Endothelial cell (in vitro differentiated cells): ENCODE results near the gene SORBS1. TPM values are rescaled to one million over a fixed set of nuclear protein-coding genes. Genes with fewer than 3 reads are reported as not detected.

Source experiments
- DNase-seq: peaks from one replicate; pipeline ENCODE4 v3.0.0; 2021; ENCODE audit warnings: low spot score
- H3K27ac Mint-ChIP-seq: one replicate; pipeline ENCODE4 v1.8.0; 2021; ENCODE audit warnings: mixed read lengths, inconsistent platforms; ENCODE audit not compliant: unreplicated experiment
- H3K27me3 Mint-ChIP-seq: one replicate; pipeline ENCODE4 v1.8.0; 2021; ENCODE audit warnings: mild to moderate bottlenecking, moderate library complexity, mixed read lengths, inconsistent platforms; ENCODE audit not compliant: unreplicated experiment
- H3K36me3 Mint-ChIP-seq: one replicate; pipeline ENCODE4 v1.8.0; 2021; ENCODE audit warnings: mild to moderate bottlenecking, low read depth, mixed read lengths, inconsistent platforms; ENCODE audit not compliant: unreplicated experiment
- H3K4me1 Mint-ChIP-seq: one replicate; pipeline ENCODE4 v1.8.0; 2021; ENCODE audit warnings: mild to moderate bottlenecking, mixed read lengths, inconsistent platforms; ENCODE audit not compliant: unreplicated experiment
- H3K4me3 Mint-ChIP-seq: one replicate; pipeline ENCODE4 v1.8.0; 2021; ENCODE audit warnings: mild to moderate bottlenecking, mixed read lengths, inconsistent platforms; ENCODE audit not compliant: unreplicated experiment
- H3K9me3 Mint-ChIP-seq: one replicate; pipeline ENCODE4 v1.8.0; 2021; ENCODE audit warnings: mixed read lengths, inconsistent platforms; ENCODE audit not compliant: unreplicated experiment
- total RNA-seq: library from RNA; stranded (reverse); fragmentation: NEBNext Ultra II Directional; extraction: Animal tissue kit (Norgen Biotek cat#: 25700); gene quantifications from one replicate; pipeline ENCODE4 v1.2.1, GENCODE V29; 2021; ENCODE audit not compliant: unreplicated experiment
- TF ChIP-seq, protein P1 (sequence below): fragments of 200-600 bp; sonication (generic); IDR thresholded peaks from one replicate; pipeline ENCODE4 v1.5.0; 2021; ENCODE audit warnings: antibody characterized with exemption; ENCODE audit not compliant: unreplicated experiment

Gene SORBS1
- total RNA-seq, 1 donor from 2014 or later = 103 TPM

DNA sequence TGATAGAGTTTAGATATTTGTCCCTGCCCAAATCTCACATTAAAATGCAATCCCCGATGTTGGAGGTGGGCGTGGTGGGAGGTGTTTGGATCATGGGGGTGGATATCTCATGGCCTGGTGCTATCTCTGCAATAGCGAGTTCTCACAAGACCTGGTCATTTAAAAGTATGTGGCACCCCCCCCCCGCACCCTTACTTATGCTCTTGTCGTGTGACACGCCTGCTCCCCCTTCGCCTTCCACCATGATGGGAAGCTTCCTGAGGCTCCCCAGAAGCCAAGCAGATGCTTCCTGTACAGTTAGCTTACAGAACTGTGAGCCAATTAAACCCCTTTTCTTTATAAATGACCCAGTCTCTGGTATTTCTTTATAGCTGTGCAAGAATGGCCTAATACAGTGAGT is 118.8 kb downstream of the SORBS1 start:
- DNase-seq = no peak
- H3K4me1 Mint-ChIP-seq = peaks cover 19% of the 10 kb centered on the region
- TF ChIP-seq, protein P1, sequence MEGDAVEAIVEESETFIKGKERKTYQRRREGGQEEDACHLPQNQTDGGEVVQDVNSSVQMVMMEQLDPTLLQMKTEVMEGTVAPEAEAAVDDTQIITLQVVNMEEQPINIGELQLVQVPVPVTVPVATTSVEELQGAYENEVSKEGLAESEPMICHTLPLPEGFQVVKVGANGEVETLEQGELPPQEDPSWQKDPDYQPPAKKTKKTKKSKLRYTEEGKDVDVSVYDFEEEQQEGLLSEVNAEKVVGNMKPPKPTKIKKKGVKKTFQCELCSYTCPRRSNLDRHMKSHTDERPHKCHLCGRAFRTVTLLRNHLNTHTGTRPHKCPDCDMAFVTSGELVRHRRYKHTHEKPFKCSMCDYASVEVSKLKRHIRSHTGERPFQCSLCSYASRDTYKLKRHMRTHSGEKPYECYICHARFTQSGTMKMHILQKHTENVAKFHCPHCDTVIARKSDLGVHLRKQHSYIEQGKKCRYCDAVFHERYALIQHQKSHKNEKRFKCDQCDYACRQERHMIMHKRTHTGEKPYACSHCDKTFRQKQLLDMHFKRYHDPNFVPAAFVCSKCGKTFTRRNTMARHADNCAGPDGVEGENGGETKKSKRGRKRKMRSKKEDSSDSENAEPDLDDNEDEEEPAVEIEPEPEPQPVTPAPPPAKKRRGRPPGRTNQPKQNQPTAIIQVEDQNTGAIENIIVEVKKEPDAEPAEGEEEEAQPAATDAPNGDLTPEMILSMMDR = no peak
- H3K36me3 Mint-ChIP-seq = peaks cover 8% of the 10 kb centered on the region
- peaks cover 4% of the 10 kb centered on the region for H3K27me3 Mint-ChIP-seq
- H3K9me3 Mint-ChIP-seq = no peaks in the 10 kb centered on the region
- no peak overlapping the region for H3K4me3 Mint-ChIP-seq
- H3K27ac Mint-ChIP-seq = no peak overlapping the region

DNA sequence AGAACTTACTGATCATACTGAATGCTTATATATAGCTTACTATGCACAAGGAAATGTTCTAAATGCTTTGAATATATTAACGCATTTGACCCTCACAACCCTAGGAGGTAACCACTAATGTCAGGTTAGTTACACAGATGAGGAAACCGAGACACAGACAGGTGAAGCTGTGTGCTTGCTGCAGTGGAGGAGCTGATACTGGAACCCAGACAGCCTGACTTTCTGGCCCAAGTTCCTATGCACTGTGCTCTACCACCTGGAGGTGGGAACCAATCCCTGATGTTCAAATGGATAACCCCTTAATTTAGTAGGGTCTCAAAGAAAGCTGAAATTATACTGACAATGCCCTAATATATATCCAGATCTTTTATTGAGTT is 119.6 kb downstream of the SORBS1 start:
- Mint-ChIP-seq H3K36me3 (peaks cover 9% of the 10 kb centered on the region), H3K9me3 (no peaks in the 10 kb centered on the region), H3K4me1 (peaks cover 19% of the 10 kb centered on the region), H3K4me3 (no peak overlapping the region), H3K27me3 (peaks cover 4% of the 10 kb centered on the region), H3K27ac (no peak overlapping the region)
- DNase-seq = no peak
- TF ChIP-seq, protein P1 = no peak

DNA sequence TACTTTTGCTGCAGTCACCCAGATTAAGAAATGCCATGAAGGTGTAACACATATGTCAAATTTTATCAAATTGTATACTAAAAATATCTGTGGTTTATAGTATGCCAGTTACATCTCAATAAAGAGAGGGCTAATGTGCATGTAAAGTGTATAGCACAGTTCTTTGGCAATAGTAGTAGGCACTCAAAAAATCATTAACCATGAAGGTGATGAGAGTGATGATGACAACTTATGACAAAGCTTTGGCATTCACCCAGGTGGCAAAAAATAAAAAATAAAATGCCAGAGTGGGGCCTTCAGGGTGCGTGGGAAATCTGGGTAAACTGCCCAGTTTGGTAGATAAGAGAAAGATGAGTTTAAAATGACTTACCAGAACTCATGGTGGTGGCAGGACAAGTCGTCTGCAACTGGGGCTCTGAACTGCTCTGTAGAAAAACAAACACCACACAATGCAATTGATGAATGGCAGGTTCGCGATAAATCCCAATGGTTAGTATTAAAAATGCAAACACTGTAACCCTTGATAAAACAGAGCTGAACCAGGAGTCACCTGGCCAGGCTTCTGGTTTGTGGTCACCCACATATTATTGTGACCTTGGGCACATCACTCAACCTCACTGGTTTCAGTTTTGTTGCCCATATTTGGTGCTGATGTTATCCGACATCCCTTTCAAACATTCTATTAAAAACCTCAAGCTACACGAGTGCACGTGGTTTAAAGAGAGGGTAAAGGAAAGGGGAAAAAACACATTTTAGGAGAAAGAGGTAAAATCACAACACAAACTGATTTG is 120.2 kb downstream of the SORBS1 start:
- H3K4me1 Mint-ChIP-seq = peaks cover 22% of the 10 kb centered on the region
- TF ChIP-seq, protein P1 = no peak
- H3K27me3 Mint-ChIP-seq = peaks cover 6% of the 10 kb centered on the region
- peak overlapping the region; percentile 18 for H3K27ac Mint-ChIP-seq
- no peak overlapping the region for H3K4me3 Mint-ChIP-seq
- H3K9me3 Mint-ChIP-seq = no peaks in the 10 kb centered on the region
- DNase-seq = no peak
- peaks cover 11% of the 10 kb centered on the region for H3K36me3 Mint-ChIP-seq

DNA sequence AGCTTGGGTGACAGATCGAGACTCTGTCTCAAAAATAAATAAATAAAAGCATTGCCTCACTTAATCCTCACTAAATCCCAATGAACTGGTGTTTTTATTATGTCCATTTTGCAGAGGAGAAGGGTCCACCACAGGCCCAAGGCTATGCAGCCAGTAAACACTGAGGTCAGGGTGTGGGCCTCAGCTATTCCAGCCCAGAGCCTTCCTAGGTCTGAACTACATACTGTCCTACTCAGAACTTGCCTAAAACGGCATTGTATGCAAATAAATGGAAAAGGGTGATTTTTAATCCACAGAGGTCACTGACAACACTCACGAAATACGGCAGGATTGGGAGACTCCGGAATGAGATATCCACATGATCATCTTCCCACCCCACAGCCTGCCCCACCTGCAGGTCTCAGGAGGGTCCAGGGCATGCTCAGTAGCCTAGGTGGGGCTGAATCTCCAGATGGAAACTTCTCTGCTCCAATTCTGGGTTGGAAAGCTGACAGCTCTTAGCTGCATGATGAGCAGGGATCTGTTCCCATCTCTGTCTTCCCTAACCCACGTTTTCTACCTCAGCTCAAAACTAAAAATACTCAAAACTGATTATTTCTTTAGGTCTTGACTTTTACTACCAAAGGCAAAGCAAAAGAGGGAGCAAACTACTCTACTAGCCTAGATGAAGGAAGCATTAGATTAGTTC is 121.0 kb downstream of the SORBS1 start:
- Mint-ChIP-seq H3K4me3 (peak overlapping the region; percentile 42), H3K9me3 (no peaks in the 10 kb centered on the region), H3K36me3 (peaks cover 11% of the 10 kb centered on the region), H3K4me1 (peaks cover 22% of the 10 kb centered on the region), H3K27me3 (peaks cover 7% of the 10 kb centered on the region), H3K27ac (no peak overlapping the region)
- no peak for DNase-seq
- TF ChIP-seq, protein P1 = no peak

DNA sequence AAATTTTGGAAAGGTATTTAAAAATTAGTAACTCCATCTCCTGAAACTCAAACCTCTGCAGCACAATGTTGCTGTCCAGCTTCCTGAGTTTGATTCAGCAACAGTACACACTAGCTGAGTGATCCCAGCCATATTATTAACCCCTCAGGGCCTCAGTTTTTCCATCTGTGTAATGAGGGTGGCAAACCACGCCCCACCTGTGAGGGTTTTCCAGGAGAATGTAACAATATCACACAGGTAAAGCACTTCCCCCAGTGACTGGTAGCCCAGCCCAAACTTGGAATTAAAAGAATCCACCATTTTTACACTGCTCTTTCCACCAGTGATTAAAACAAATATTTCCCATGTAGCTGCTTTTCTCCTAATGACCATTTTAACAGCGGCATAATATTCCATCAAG is 122.4 kb downstream of the SORBS1 start:
- H3K27me3 Mint-ChIP-seq = peaks cover 11% of the 10 kb centered on the region
- no peak for DNase-seq
- H3K4me3 Mint-ChIP-seq = peak overlapping the region; percentile 49
- no peaks in the 10 kb centered on the region for H3K9me3 Mint-ChIP-seq
- peaks cover 18% of the 10 kb centered on the region for H3K36me3 Mint-ChIP-seq
- TF ChIP-seq, protein P1 = no peak
- peak overlapping the region; percentile 19 for H3K27ac Mint-ChIP-seq
- peaks cover 31% of the 10 kb centered on the region for H3K4me1 Mint-ChIP-seq
